Measurements from ENCODE around the gene IL20RA. TPM values are rescaled to one million over a fixed set of nuclear protein-coding genes. Genes with fewer than 3 reads are reported as not detected.
"Not testable (repeated sequence)": the region's sequence is repeated elsewhere in the genome, so short reads cannot be mapped to it uniquely, and the experiment has no call there.

Gene IL20RA
- total RNA-seq, 1 donor from 2014 or later: 5.1 TPM

DNA sequence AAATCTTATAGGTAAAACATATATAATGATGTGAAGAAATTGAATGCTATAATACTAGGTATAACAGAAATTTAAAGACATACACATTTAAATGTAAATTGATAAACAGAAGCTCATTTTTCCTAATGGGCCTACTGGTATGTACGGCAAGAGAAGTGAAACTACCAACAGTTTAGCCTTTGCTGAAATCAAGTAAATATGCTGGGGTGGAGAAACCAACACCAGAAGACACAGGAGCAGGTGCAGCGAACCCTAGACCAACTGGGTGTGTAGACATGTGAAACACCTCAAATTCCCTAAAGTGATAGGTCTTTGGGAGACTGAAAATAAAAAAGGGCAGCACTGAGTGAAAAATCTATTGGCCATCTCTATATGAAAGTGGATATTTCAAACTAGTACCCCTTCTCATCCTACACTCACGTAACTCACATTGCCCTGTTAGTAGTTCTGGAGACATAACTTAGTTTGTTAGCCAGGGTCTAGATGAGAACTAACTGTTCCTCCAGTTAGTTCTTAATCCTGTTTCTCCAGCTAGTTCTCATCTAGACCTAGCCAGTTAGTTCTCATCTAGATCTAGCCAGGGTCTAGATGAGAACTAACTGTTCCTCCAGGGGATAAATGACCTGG is 69.6 kb downstream of the IL20RA start:
- no peak for DNase-seq (ENCODE audit: low spot score)

DNA sequence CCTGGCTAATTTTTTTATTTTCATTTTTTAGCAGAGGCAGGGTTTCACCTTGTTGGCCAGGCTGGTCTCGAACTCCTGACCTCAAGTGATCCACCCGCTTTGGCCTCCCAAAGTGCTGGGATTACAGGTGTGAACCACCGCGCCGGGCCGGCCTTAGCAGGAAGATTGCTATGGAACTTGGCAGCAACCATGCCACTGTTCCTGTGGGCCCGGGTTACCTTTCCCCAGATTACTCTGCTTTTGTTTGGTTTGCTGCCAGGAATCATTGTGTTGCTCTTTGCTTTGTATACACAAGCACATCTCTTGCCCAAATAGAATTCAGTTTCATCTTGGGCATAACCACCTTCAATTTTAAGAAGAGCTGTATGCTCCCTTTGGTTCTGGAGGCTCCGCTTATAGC is 71.0 kb downstream of the IL20RA start:
- DNase-seq (ENCODE audit: low spot score): not testable (repeated sequence)

DNA sequence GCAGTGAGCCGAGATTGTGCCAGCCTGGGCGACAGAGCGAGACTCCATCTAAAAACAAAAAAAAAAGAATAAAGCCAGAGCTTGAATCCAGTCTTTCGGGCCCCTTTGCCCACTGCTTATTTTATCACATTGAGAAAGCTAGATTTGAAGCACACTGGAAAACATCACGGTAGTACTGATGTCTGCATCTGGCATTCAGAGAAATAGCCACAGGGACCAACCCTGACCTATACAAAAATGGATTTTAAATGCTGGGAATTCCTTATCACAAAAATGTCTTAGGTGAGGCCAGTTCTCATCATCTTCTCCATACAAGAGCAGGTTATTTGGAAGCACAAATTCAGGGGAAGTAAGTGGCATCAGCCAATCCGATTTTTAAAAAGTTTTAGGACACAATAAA is 73.2 kb downstream of the IL20RA start:
- no peak for DNase-seq (ENCODE audit: low spot score)

DNA sequence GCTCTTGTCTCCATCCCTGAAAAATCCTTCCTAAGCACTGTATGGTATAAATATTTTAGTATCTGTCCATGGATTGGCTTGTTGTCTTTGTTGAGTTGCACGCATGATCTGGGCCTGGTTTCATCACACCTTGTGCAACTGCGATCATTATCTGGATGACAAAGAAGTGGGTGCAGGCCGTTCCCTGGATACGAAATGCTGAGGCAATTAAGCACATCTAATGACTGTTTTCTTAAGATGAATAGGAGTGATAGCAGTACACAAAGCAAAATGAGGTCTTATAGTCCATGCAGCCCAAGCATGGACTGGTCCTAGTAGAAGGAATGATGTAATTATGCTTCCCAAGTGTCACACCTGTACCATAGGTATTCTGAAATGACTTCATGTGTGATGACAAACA is 74.8 kb downstream of the IL20RA start:
- no peak for DNase-seq (ENCODE audit: low spot score)

DNA sequence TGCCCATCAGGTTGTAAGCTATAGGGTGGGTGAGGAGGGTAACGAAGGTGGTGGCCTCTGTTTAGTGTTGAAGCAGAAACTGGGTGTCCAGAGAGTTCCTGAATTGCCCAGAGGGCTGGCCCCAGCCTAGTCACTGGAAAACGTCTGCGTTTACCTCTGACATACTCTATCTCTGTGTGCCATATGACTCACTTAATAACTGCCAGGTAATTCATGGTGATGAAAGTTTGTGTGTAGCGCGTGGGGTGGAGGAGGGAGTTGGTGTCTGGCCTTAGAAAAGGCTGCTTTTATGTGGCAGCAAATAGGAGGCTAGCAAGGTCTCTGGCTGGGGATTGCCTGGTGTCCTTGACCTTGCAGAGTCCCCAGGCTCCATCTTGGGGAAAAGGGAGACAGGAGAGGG is 75.3 kb downstream of the IL20RA start:
- DNase-seq (ENCODE audit: low spot score): no peak

DNA sequence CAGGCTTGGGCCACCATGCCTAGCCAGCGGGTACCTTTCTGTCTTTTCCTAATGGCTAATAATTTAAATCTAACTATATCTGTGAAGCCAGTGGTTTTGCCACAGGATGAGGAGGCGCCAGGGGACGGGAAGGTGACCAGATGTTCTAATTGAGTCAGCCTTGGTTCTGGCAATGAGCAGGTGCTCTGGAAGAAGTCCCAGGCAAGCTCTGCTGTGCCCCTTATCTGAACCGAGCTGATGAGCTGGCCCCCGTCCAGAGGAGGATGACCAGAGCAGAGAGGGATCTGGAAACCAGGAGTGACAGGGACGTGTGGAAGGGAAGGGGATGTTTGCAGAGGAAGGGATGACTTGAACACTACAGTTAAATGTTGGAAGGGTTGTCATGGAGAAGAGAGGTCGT is 75.9 kb downstream of the IL20RA start:
- no peak for DNase-seq (ENCODE audit: low spot score)

DNA sequence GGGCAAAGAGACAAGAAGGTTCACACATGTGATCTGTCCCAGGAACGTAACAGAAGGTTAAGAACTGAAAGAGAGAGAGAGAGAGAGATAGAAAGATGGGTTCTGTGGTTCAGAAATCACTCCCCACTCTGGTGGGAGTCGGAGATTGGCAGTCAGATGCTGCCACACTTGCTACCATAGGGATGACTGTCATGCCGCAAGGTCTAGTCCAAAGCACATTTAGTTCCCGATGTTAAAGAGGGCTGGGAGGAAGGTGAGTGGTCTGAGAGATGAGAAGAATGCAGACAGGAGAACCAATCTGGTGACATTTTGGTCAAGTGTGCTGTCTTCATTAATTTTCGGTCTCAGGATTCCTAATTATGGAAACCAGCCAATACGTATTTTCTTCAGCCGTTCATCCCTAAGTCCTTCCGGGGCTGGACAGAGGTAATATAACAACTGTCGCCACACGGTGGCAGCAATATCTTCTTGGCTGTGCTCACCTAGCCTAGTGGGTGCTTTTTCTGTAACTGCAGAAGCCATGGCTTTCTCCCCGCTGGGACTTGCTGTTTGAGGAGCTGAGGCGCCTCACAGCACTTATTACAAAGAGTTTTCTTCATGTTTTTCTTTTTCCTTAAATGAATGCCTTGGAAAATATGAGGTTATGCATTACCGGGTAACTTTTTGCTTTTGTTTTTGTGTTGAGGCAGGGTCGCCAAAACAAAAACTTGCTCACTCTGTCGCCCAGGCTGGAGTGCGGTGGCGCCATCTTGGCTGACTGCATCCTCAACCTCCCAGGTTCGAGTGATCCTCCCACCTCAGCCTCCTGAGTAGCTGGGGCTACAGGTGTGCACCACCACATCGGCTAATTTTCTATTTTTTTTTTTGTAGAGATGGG is 76.7 kb downstream of the IL20RA start:
- peak; percentile 73 for DNase-seq (ENCODE audit: low spot score)

DNA sequence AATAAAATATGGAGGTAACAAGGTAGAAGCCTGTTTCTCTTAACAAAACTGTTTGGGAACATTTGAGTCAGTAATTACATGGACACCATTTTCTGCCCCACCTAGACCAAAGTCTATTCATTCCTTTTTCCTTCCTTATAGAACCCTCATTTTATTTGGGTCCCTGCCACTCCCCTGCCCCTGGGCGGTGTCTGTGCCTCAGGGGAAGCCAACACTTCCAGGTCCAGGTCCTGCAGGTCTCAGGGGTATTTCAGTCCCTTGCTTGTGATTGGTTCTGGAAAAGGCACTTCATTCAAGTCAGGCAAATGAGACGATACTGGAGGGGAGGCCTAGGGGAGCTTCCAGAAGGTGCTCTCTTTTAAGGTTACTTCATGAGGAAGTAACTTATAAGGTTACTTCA is 80.4 kb downstream of the IL20RA start:
- DNase-seq (ENCODE audit: low spot score): no peak

DNA sequence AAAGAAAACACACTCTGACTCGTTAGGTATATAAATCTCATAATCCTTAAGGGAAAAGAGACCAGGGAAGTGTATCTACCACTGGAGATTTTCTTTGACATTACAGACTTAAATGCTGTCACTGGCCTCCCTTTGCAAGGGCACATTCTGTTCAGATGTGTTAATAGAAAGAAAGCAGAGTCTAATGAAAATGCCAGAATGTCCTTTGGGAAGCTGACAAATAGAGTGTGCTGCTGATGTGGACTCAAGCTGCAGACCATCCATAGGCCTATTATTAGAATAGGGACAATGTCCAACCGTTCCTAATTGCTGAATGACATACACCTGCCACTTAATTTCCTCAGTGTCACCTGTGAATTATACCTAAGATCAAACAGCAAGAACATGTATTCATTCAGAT is 81.5 kb downstream of the IL20RA start:
- DNase-seq (ENCODE audit: low spot score): no peak

DNA sequence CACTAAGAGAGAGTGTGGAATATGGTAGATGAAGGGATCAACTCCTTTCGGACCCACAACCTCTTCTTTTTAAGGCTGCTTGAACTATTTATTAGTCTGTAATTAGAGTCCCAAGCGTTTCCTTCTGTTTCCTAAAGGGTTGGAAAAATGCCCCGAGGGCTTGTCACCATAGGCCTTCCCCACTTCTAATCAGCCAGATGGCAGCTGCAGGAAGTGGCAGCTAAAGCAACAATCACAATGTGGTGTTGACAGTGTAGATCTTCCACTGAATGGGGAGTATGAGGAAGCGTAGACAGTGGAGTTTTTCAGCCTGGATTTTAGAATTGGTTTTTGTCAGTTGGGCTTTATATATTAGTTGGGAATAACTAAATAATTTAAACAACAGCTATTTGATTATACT is 82.1 kb downstream of the IL20RA start:
- DNase-seq (ENCODE audit: low spot score): no peak

DNA sequence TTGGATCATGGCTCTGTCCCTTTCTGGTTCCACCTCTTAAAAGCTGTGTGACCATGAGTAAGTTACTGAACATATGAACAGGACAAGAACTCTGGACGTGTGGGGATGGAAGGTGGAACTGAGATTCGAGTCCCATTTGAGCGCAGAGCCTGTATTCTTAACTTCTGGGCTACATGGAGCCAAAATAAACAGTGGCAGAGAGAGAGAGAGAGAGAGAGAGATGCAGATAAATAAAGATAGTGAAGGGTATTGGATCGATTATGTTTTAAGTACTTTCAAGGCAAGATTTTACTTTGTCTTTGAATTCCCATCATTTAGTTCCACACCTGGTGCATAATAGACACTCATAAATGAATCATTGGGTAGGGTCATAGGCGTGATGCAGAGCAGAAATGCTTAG is 82.9 kb downstream of the IL20RA start:
- DNase-seq (ENCODE audit: low spot score): no peak

DNA sequence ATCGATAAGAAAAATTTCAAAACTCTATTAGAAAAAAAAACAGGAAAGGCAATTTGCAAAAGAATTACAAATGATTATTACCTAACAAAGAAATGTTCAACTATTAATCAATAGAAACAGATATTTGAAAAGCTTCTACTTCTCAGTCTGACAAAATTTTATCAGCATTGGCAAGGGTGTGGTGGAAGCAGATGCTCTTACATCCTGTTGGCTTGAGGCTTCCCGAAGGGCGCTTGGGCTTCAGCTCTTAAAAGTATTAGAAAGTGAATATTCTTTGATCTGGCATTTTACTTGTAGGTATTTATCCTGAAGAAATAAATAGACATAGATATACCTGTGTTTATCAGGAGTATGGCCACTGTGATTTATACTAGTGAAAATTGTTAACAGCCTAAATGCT is 84.0 kb downstream of the IL20RA start:
- DNase-seq (ENCODE audit: low spot score): no peak

DNA sequence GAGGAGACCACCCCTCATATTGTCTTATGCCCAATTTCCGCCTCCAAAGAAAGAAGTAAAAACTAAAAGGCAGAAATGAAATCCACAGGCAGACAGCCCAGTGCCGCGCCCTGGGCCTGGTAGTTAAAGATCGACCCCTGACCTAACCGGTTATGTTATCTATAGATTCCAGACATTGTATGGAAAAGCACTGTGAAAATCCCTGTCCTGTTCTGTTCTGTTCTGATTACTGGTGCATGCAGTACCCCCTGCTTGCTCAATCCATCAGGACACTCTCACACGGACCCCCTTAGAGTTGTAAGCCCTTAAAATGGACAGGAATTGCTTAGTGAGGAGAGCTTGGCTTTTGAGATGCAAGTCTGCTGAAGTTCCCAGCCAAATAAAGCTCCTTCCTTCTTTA is 84.8 kb downstream of the IL20RA start:
- DNase-seq (ENCODE audit: low spot score): not testable (repeated sequence)

DNA sequence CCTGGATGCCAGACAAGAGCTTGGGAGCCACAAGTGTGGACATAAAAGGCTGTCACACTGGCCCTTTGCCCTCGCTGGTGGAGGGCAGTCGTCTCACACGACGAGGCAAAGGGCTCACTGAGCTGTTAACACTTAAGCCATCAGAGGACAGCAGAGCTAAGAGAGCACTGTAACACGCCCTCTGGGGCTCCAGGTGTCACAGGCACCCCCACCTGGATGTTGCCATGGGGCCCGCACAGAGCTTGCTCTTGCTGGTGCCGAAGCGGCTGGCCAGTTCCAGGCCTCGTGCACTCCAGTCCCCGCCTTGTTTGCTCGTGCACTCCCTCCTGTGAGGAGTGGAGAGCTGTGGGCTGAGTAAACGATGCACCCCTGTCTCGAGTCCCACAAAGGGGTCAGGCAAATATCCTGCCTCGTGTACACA is 85.3 kb downstream of the IL20RA start:
- DNase-seq (ENCODE audit: low spot score): no peak

DNA sequence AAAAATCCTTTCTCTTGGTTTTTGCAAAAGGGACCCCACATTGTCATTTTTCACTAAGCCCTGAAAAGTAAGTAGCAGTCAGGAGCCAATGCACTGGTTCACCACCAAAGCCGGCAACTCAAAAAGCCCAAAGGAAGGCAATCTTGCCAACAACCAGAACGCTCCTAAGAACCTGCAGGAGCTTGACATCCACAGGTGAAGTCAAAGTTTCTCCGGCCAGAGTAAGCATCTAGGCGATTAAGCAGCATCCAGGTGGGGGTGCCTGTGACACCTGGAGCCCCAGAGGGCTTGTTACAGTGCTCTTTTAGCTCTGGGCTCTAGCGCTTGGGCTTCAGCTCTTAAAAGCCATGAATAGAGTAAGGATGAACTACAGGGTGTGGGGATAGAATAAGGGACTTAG is 86.6 kb downstream of the IL20RA start:
- no peak for DNase-seq (ENCODE audit: low spot score)

DNA sequence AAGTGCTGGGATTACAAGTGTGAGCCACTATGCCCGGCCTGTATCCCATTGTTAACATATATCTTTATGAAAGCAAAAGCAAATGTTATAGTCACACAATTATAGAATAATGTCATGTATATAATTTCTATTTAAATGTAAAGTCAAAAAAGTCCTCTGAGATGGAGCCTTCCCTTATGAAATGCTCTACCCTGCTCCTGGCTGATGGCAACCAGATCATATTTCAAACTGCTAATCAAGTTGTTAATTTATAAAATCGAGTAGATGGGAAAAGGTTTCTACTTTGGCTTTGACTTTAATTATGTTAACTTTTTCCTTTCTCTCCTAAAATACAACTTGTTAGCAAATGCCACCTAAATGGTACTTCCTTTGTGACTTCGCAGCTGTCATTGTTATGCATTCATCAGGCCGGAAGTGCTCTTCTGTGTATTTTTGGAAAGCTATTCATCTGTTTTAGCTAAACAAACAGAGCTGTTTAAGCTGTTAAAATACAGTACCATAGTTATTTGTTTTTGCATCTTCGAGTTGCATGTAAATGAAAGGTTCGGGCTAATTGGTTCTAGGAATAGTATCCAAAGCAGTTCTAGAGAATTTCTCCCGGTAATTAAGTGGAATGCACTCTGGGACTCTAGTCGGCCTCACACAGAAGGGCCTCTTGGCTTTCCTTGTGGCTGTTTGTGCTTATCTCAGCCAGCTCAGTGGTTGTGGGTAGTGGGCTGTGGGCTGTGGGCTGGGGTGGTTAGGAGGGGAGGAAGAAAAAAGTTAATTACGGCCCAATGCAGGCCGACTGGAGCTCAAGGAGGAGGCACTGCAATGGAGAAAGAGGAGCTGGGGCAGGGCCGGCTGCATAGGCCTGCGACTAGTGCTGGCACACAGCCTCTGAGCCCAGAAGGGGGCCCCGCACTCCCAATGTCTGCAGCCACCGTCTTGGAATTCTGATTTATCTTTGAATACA is 87.9 kb downstream of the IL20RA start:
- no peak for DNase-seq (ENCODE audit: low spot score)

DNA sequence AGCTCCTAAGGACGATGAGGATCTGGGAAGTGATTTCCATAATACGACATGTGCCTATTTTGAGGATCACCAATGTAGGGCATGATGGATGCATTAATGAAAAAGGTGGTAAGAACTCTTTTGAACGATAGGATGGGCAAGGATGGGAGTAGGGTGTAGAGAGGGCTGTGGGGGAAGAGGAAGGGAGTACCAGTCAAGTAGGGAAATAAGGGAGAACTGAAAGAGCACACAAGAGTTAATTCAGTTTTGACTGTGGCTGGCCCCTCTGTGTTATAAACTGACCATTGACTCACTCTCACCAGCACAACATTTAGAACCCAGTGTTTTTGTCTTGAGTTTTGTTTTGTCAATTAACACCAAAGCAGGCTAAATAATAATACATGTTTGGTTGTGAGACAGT is 89.6 kb downstream of the IL20RA start:
- no peak for DNase-seq (ENCODE audit: low spot score)

DNA sequence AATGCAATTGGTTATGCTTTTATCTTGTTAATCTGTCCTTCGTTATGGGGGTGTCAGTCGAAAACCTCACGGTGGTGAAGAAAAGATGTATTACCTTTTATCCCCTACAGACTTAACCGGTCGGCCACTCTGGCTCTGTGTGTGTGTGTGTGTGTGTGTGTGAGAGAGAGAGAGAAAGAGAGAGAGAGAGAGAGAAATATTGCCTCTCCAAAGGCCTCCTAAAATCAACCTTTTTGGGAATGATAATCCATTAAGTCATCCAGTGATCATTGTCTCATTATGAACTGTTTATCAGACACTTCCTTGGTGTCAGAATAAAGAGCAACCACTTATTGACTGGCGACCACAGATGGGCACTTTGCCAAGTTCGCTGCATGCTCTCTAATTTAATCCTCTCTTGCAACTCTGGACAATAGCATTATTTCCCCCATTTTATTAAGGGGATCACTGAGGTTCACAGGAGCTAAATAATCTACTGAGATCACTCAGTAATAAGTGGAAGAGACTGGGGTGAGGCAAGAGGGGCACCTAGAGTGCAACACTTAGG is 92.0 kb downstream of the IL20RA start:
- no peak for DNase-seq (ENCODE audit: low spot score)

DNA sequence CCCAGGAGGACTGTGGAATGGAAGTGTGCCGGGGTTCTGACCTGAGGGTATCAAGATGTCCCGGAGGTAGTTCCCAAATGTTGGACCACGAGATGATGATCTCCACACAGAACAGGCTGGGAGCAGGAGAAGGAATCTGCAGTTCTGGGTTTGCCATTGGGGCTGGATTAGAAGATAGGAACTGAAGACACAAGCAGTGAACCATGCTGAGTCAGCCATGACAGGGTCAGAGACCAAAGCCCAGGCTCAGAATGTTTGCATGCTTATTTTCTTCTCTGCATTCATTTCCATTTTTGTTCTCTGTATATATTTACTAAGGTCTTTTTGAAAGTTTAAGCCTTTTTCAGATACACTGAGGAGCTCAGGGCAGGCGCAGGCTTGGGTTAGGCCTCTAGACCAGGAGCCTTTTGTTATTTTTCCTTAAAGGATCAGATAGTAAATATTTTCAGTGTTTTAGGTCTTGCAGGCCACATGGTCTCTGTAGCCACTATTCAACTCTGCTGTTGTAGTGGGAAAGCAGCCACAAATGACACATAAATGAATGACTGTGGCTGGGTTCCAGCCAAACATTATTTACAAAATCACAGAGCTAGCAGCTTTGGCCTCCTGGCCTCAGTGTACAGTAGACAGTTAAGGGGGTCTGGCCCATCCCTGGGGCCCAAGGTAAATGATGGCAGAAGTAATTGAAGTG is 94.2 kb downstream of the IL20RA start:
- no peak for DNase-seq (ENCODE audit: low spot score)
